NCI-H187 treated with DMSO at 0.1 percent for 48 hours (cell line): ENCODE data around the gene EIF5.
"Not testable (repeated sequence)": the region's sequence is repeated elsewhere in the genome, so short reads cannot be mapped to it uniquely, and the experiment has no call there.

ENCODE experiments used
- DNase-seq: peaks from one replicate; lab custom pipeline; 2025; lab: John Stamatoyannopoulos, UW

The EIF5 gene

DNA sequence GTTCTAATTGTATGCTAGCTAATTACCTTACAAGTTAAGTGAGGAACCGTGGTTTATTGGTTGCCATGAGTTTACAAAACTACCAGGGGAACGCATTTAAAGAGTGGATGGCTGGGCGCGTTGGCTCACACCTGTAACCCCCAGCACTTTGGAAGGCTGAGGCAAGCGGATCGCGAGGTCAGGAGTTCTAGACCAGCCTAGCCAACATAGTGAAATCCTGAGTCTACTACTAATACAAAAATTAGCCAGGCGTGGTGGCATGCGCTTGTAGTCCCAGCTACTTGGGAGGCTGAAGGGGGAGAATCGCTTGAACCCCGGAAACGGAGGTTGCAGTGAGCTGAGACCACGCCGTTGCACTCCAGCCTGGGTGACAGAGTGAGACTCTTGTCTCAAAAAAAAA lies 2.2 kb downstream of the EIF5 start:
- DNase-seq: no peak

DNA sequence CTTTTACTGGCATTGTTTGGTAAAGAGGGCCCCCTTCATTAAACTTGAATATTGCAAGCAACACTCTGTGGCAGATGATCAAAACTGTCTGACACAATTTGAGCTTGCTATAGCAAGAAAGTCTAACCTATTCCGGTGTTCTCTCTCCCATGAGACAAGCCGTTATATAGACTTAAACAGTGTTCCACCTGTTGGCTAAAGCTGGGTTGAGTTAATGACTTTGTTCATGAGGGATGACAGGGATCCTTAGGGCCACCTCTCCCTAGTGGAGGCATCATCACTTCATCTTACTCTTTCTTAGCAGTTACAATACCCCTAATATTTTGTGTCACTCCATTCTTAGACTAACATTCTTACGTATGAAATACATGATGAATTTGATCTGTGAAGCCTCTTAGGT lies 3.8 kb downstream of the EIF5 start:
- no peak for DNase-seq

DNA sequence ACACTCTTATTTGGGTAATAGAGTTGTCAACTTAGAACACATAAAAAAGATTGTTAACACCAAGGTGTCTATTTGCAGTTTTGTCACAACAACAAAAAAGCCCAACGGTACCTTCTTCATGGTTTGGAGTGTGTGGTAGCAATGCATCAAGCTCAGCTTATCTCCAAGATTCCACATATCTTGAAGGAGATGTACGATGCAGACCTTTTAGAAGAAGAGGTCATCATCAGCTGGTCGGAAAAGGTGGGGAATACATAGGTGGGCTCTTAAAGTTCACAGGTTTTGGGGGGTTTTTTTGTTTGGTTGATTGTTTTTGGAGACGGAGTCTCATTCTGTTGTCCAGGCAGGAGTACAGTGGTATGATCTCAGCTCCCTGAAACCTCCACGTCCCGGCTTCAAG lies 5.5 kb downstream of the EIF5 start:
- DNase-seq: no peak

DNA sequence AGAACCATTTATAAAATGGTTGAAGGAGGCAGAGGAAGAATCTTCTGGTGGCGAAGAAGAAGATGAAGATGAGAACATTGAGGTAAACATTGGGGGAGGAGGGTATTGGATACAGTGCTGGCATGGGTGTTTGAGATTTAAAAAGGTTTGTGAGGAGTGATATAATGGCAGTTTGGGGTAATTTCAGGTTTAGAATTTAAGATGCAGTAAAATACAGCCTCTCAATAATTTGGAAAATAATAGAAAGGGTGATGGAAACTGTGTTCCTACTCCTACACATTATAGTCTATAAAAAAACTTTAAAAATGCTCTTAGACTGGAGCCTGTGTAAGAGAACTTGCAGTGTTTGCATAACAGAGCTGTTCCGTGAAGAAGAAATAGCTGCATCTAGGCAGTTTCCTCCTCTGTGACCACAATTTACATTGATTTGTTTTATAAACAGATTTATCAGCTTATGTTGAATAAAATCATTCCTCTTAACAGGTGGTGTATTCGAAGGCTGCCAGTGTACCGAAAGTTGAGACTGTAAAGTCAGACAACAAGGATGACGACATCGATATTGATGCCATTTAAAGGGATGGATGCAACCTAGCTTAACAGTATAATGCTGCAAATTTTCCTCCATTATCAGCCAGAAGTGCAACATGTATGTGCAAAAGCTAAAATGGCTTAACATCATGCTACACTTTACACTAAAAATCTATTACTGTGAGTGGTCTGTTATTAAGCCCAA lies 6.6 kb downstream of the EIF5 start:
- no peak for DNase-seq

DNA sequence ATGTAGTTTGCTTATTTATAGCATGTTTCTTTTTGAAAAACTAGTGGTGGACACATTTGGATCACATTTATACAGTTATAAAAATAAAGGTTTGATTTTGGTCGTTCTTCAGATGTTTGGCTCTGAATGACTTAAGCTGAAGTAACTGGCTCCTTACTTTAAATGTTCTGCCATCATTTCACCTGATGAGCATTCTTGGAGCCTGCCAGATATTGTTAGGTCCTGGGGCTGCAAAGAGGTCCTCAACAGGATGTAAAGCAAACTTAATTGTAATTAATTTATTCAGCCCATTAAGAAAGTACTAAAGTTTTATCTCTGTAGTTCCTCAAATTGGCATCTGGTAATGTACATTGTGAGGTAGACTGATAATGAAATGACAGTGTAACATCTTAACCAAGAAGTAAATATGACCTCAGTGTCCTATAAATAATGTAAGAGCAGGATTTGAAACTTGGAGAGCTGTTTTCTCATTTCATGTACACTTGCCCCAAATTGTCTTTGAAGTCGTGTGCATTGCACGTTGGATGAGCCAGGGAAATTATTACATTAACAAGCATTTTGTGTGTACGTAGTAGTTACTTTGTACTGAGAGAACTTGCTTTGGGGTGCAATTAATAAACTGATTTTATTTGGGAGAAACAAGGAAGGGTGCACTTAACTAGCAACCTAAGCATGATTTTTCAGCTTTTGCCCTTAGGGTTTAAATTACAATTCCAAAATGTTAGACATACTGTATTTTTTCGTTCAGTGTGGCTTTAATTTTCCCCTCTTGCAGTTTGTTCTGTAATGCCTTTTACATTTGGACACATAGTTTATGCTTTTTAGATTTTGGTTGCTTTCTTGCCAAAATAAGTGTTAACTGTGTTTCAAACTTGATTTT lies 7.5 kb downstream of the EIF5 start:
- no peak for DNase-seq

DNA sequence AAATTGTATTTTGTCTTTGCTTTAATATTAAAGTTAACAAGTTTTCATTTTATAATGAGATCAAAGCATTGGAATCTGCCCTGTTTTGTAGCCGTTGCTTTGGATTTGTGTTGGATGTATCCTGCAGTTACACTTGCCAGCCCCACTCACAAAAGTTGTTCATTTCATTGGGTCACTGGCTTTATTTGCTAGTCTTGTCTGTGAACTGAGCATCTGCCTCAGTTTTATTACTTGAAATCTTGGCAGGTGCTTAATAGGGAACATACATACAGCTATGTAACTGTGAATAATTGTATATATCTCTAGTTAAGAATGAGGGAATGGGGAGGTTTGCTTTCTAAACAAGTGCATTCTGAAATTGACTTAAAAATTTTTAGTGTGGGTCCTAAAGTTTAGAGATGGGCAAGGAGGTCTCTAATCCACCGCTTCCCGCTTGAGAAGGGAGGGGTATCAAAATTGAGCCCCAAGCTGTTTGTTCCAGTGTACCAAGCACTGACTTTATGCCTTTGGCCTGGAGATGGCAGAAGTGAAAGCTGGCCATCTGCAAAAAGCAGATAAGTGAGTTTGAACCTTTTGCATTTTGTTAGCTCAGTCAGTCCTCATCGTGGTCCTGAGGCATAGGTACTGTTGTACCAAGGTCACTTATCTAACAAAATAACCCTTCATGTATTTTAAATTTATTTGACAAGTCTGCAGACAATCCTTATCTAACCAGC lies 9.3 kb downstream of the EIF5 start:
- DNase-seq: no peak

DNA sequence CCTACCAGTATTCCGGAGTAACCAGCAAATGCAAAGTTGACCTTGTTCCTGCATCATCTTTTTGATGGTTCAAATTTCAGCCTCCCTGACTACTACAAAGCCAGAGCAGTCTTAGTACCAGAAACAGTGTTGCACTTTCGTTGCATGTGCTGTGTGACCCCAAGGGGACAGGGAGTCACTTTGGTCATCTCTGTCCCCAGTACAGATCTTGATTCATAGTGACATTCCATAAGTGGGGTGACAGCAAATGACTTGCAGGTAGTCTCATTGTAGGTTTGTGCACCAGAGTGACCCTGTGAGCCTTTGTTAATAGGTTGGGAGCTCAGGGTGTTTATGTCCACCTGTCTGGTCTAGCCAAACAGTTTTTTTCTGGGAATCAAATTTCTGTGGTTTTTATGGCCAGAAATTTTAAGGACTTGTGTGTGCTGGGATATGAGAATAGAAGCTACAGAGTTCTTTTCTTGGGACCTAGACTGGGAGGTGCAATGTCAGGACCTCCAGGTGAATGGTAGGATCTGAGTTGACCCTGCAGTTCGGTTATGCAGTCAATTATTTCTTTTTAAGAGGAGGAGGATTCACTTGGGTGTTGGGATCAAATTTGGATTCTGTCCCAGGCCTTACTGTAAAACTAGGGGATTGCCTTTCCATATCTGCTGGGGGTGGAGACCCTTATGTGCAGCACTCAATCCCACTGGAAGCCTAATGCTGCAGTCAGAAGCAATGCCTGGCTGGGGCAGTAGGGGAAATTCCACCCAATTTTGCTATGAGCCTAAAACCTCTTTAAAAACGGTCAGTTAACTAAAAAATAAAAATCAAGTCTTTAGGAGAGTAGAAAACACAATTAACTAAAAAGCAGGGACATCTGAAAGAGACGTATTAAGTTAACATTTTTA lies 10.1 kb downstream of the EIF5 start:
- DNase-seq: no peak

DNA sequence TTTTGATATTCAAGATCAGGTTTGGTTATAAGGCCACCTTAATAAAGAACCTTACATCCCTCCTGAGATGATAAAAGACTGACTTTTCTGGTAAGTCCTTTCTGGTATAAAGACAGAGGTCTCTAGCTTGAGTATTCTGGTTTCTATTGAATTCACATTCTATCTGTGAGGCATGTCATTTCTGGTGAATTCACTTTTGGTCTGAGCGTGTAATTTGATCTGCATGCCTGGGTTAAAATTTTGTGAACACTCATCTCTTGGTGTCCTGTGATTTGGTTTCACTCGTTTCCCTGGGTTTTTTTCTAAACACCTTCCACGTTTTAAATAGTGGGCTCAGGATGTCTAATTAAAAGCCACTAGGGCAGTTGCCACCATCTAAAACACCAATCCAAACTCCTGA lies 12.2 kb downstream of the EIF5 start:
- no peak for DNase-seq

DNA sequence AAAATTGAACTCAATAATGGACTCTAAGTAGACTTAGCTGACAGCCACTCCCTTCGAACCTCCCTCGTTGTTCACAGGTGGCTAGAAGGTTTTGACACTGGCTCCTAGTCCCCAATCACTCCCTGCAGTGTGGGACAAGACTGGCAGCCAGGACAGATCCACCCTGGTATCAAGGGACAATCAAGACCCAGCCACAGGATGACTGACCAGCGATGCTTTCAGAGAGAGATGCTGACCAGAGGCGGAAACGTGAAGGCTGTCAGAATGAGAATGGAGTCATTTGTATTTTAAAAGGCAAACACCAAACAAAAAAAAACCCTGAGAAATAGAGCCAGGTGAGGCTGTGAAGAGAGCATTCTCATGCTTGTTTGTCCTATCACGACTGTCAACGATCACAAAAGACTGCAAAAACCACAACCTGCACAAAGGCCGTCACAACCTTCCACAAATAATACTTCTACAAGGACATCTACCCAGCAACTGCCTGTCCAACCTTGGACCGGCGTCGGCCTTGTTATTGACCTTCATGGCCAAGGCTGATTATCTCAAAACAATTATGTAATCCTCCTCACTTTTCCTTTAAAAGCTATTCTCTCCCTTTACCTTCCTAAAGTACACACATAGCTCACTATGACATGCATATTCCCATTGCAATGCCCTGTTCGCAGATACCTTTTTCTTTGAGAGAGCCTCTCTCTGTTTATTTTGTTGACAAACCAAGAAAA lies 13.2 kb downstream of the EIF5 start:
- DNase-seq: no peak

DNA sequence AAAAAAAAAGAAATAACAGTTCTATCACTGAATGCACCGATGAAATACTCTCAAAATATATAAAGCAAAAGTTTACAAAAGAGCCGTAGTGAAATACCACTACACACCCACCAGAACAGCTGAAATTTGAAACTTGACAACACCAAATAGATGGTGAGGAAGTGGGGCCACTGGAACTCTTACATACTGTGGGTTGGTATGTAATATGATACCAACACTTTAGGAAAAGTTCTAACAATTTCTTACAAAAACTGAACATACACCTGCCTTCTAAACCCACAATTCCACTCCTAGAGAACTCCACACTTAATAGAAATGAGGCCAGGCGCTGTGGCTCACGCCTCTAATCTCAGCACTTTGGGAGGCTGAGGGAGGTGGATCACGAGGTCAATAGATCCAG lies 14.1 kb downstream of the EIF5 start:
- DNase-seq: no peak

DNA sequence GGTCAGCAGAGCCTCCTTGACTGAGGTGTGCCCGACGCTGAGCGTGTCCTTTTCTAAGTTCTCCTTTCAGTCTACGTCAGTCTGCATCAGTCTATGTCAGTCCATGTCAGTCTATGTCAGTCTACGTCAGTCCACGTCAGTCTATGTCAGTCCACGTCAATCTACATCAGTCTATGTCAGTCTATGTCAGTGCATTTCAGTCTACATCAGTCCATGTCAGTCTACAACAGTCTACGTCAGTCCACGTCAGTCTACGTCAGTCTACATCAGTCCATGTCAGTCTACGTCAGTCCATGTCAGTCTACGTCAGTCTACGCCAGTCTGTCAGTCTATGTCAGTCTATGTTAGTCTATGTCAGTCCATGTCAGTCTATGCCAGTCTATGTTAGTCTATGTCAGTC lies 15.9 kb downstream of the EIF5 start:
- DNase-seq: no peak

DNA sequence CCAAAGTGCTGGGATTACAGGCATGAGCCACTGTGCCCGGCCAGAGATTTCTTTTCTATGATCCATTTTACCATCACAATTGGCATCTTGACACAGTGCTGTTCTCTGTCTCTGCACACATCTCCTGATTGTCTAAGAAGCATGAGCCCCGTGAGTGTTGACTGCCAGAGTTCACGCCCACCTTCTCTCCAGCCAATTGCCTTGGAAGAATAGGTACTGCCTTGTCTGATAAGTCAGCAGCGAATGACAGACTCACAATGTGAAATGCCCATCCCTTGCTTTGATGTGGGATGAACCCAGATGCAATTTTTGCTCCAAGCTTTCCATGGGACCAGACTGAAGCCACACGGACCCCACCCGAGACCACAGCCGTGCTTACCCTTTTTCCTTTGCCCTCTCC lies 19.3 kb downstream of the EIF5 start:
- no peak for DNase-seq

DNA sequence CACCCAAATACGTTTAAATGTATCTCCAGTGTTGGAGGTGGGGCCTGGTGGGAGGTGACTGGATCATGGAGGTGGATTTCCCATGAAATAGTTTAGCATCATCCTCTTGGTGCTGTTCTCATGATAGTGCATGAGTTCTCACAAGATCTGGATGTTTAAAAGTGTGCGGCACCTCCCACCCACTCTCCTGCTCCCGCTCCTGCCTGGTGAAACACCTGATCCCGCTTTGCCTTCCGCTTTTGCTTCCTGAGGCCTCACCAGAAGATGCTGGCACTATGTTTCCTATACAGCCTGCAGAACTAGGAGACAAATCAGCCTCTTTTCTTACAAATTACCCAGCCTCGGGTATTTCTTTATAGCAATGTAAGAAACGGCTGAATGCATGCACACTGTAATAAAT lies 20.1 kb downstream of the EIF5 start:
- DNase-seq: no peak

DNA sequence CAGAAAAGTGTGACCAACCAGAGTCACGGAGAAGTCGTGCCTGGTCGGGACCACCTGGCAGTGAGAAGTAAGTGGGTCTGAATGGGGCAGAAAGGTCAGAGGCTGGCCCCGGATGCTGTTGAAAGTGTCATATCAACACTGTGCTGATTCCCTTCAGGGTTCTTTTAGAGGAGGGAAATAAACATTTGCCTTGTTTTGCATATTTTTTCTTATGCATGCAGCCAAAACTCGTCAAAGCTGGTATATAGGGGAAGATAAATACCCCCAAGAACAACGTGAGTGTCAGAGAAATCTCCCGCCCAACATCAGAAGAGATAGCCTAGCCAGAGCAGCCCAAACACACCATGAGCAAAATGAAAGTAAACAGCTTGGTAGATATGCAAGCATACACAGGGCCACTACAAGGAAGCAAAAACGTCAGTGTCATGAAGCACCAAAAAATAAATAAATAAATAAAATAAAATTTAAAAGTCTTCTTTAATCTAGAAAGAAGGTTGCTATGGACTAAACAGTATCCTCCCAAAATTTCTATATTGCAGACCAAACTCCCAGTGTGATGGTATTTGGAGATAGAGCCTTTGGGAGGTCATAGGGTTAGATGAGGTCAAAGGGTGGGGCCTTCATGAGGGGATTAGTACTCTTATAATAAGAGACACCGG lies 22.1 kb downstream of the EIF5 start:
- DNase-seq: no peak

DNA sequence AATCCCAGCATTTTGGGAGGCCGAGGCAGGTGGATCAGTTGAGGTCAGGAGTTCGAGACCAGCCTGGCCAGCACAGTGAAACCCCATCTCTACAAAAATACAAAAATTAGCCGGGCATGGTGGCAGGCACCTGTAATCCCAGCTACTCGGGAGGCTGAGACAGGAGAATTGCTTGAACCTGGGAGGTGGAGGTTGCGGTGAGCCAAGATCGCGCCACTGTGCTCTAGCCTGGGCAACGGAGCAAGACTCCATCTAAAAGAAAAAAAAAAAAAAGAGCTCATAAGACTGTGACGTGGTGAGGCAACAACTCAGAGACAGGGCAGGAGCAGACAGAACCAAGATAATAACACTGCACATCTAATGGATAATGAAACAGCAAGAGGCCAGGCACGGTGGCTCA lies 23.5 kb downstream of the EIF5 start:
- DNase-seq: not testable (repeated sequence)

DNA sequence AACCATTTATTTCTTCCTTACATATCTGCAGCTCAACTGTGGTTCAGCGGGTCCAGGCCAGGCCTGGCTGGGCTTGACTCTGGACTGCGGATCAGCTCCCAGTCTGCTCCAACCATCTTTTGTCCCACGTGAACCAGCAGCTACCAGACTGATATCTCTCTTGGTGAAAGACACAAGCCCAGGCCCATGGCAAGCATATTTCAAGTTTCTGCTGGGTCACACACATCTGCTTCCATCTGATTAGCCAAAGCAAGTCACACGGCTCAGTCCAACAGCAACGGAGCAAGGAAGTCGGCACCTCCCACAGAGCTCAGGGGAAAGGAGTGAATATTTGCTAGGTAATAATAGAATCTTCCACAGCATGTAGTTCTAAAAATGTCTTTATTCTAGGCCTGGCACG lies 26.5 kb downstream of the EIF5 start:
- DNase-seq: no peak

DNA sequence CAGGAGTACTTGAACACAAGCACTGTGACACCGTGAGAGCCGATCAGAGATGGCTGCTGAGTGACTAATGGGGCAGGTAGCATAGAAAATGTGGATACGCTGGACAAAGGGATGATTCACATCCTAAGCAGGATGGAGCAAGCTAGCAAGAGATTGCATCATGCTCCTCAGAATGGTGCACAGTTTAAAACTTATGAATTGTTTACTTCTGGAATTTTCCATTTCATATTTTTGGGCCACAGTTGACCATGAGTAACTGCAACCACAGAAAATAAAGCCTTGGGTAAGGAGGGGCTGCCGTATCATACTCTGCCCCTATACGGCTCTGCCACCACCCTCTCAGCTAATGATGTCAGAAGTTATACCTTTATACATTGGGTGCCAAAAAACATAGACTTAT lies 27.8 kb downstream of the EIF5 start:
- no peak for DNase-seq

DNA sequence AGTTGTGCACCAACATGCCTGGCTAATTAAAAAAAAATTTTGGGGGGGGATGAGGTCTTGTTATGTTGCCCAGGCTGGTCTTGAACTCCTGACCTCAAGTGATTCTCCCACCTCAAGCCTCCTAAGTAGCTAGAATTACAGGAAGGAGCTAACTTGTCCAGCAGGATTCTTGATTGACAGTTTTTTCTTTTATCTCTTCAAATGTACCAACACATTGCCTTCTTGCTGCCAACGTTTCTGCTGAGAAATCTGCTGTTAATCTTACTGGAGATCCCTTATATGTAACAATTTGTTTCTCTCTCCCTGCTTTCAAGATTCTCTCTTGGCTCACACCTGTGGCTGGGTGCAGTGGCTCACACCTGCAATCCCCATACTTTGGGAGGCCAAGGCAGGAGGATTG lies 28.7 kb downstream of the EIF5 start:
- no peak for DNase-seq

DNA sequence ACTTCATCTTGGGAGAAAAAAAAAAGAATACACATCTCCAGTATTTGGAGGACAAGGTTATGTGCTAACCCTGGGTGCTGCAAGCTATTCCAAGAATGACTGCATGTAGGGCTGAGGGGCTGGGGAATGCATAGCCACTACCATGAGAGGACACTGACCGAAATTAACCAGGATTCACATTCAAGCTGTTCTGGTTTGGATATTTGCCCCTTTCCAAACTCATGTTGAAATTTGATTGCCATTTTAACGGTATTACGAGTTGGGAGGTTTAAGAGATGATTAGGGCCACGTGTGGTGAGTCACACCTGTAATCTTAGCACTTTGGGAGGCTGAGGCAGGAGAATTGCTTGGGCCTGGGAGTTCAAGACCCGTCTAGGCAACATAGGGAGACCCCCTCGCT lies 32.7 kb downstream of the EIF5 start:
- DNase-seq: no peak

DNA sequence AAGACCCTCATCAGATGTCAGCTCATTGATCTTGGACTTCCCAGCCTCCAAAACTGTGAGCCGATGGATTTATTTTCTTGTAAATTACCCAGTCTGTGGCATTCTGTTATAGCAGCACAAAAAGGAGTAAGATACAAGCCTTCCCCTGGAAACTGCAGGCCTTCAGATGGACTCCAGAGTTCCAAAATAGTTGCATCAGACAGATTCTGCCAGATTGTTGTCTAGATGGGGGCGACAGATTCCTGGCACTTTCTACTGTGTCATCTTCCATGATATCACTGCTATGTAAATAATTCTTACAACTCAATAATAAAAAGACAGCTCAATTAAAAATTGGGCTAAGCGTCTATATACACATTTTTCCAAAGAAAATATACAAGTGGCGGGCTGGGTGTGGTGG lies 34.0 kb downstream of the EIF5 start:
- no peak for DNase-seq

DNA sequence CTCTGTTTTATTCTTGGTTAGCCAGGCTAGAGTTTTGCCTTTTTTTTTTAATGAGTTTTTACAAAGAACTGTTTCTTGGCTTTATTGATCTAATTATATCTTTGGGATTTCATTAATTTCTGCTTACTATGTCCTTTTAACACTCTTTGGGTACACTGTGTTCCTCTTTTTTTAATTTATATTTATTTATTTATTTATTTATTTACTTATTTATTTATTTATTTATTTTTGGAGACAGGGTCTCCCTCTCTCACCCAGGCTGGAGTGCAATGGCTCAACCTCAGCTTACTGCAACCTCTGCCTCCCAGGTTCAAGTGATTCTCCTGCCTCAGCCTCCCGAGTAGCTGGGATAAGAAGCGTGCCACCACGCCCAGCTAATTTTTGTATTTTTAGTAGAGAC lies 36.0 kb downstream of the EIF5 start:
- DNase-seq: no peak
